Activated CD4-positive, alpha-beta T cell treated with anti-CD3 and anti-CD28 coated beads, Interleukin-2, amount 50 U/mL, for 48 hours (primary cell): Measurements from ENCODE around the gene MARS2.
A peak's percentile ranks its signal among the peaks of the same experiment; 100 is the strongest.
"Not testable (repeated sequence)": the region's sequence is repeated elsewhere in the genome, so short reads cannot be mapped to it uniquely, and the experiment has no call there.

Experiments
- DNase-seq, 2 experiments: peaks; one replicate each; pipeline ENCODE4 v3.0.0-alpha.2; 2020

MARS2 gene

GRCh38 chr2:197707316-197708213 is 2.4 kb downstream of the MARS2 start:
- no peak for DNase-seq

- DNase-seq: no peak
These were observed 3.2 kb downstream of the MARS2 start for GRCh38 chr2:197708331-197708730.

- DNase-seq: not testable (repeated sequence)
These were observed 4.0 kb downstream of the MARS2 start for GRCh38 chr2:197709140-197709539.

- peak in 1 of 2 experiments; percentile 8 for DNase-seq
These were observed 5.4 kb downstream of the MARS2 start for GRCh38 chr2:197710424-197711042.

GRCh38 chr2:197711578-197711977 is 6.4 kb downstream of the MARS2 start:
- no peak for DNase-seq

- DNase-seq: no peak
These were observed 8.1 kb downstream of the MARS2 start for GRCh38 chr2:197713271-197713670.

GRCh38 chr2:197717863-197718262 is 12.7 kb downstream of the MARS2 start:
- no peak for DNase-seq

- no peak for DNase-seq
These were observed 21.8 kb downstream of the MARS2 start for GRCh38 chr2:197727011-197727410.

GRCh38 chr2:197728555-197729544 is 23.7 kb downstream of the MARS2 start:
- not testable (repeated sequence) for DNase-seq

GRCh38 chr2:197740200-197740599 is 35.0 kb downstream of the MARS2 start:
- no peak for DNase-seq
